Testis (tissue), 2 donors: ENCODE measurements around the gene OR10Z1.

Experiments used
- CTCF ChIP-seq, 3 experiments: fragments of 450-650 bp in 2 of 3; fragments of 200-600 bp in 1 of 3; sonication (generic) in 1 of 3; IDR thresholded peaks; one replicate each; pipeline ENCODE4 v1.5.1; 2016 to 2019; ENCODE audit warnings: antibody characterized with exemption in 3 of 3, mild to moderate bottlenecking in 2 of 3, moderate library complexity in 1 of 3
- POLR2A ChIP-seq: fragments of 450-650 bp; IDR thresholded peaks from one replicate; pipeline ENCODE4 v1.6.1; 2017; ENCODE audit warnings: antibody characterized with exemption, mild to moderate bottlenecking, moderate library complexity

GRCh38 chr1:158646465-158646864 is 41.4 kb downstream of the OR10Z1 start:
- TF ChIP-seq CTCF (IDR thresholded peaks at IDR 0.05) = no peak
- no peak for TF ChIP-seq POLR2A
